H1 (cell line): ENCODE measurements around the gene PGRMC1. TPM values are rescaled to one million over a fixed set of nuclear protein-coding genes. Genes with fewer than 3 reads are reported as not detected.

Source experiments
- CTCF ChIA-PET: fragments of 300-600 bp; sonication (Branson Sonifier 250); formaldehyde crosslinking; loops from one replicate; lab custom pipeline; 2021; ENCODE audit not compliant: partially characterized antibody; lab: Charles Lee
- POLR2A ChIA-PET: fragments of 300-600 bp; sonication (Branson Sonifier 250); formaldehyde crosslinking; loops from one replicate; lab custom pipeline; 2021; ENCODE audit warnings: inconsistent platforms; ENCODE audit not compliant: partially characterized antibody; lab: Charles Lee
- DNase-seq, 2 experiments: peaks; one replicate each; pipeline versions ENCODE4 v3.0.0 to v3.0.0-alpha.2; 2010 to 2022; ENCODE audit warnings: low spot score in 2 of 2, low read depth in 1 of 2, mixed read lengths in 1 of 2
- FAIRE-seq: peaks from 2 replicates; lab custom pipeline; 2011; peaks lifted over from hg19 to GRCh38; lab: Jason Lieb, UNC
- H2AFZ ChIP-seq: 2 replicates; pipeline ENCODE4 v1.8.1; 2012; ENCODE audit warnings: low read length, inconsistent platforms
- H2AK5ac ChIP-seq: 2 replicates; pipeline ENCODE4 v1.6.1; 2013; ENCODE audit warnings: low read depth, low read length
- H2BK120ac ChIP-seq: replicated peaks from 2 replicates; pipeline ENCODE3; 2013; ENCODE audit warnings: low read depth, low read length, inconsistent platforms
- H2BK12ac ChIP-seq: 2 replicates; pipeline ENCODE4 v1.6.1; 2013; ENCODE audit warnings: low read depth, low read length
- H2BK15ac ChIP-seq: 2 replicates; pipeline ENCODE4 v1.6.1; 2013; ENCODE audit warnings: low read length
- H2BK20ac ChIP-seq: 2 replicates; pipeline ENCODE4 v1.6.1; 2013; ENCODE audit warnings: low read length
- H2BK5ac ChIP-seq: 2 replicates; pipeline ENCODE4 v1.6.1; 2013; ENCODE audit warnings: low read depth, low read length
- H3K14ac ChIP-seq: 2 replicates; pipeline ENCODE4 v1.6.1; 2013; ENCODE audit warnings: inconsistent platforms; ENCODE audit not compliant: insufficient read length
- H3K18ac ChIP-seq: 2 replicates; pipeline ENCODE4 v1.6.1; 2013; ENCODE audit warnings: low read length; ENCODE audit errors: extremely low read depth
- H3K23ac ChIP-seq: 2 replicates; pipeline ENCODE4 v1.6.1; 2013; ENCODE audit warnings: inconsistent platforms; ENCODE audit not compliant: insufficient read length
- H3K23me2 ChIP-seq: 2 replicates; pipeline ENCODE4 v1.6.1; 2013; ENCODE audit warnings: low read depth, low read length
- H3K27ac ChIP-seq: 2 replicates; pipeline ENCODE4 v1.6.1; 2011; ENCODE audit warnings: low read depth, low read length, inconsistent platforms
- H3K27me3 ChIP-seq, 4 experiments: replicated peaks in 1 of 4; 1 replicate in 1 of 4; 2 replicates in 3 of 4; pipeline versions ENCODE4 v1.6.1 to v1.8.1; 2011 to 2013; ENCODE audit warnings: low read length in 3 of 4, mild to moderate bottlenecking in 3 of 4, inconsistent platforms in 2 of 4, mixed read lengths in 2 of 4, moderate library complexity in 1 of 4; ENCODE audit not compliant: control insufficient read depth in 3 of 4, insufficient read depth in 3 of 4; ENCODE audit errors: extremely low read depth in 1 of 4
- H3K36me3 ChIP-seq, 4 experiments: 2 replicates each; pipeline versions ENCODE4 v1.6.1 to v1.8.1; 2011 to 2013; ENCODE audit warnings: mild to moderate bottlenecking in 4 of 4, low read length in 3 of 4, moderate library complexity in 2 of 4, control low read depth in 1 of 4, inconsistent platforms in 1 of 4; ENCODE audit not compliant: insufficient read depth in 4 of 4, control insufficient read depth in 2 of 4
- H3K4ac ChIP-seq: replicated peaks from 2 replicates; pipeline ENCODE3; 2013; ENCODE audit warnings: low read length, low read depth, mixed read lengths, inconsistent platforms; ENCODE audit not compliant: insufficient read length
- H3K4me1 ChIP-seq, 4 experiments: replicated peaks in 1 of 4; 1 replicate in 1 of 4; 2 replicates in 3 of 4; pipeline versions ENCODE4 v1.6.1 to v1.8.1; 2011 to 2013; ENCODE audit warnings: low read length in 3 of 4, inconsistent platforms in 2 of 4, mixed read lengths in 1 of 4; ENCODE audit not compliant: insufficient read depth in 4 of 4, control insufficient read depth in 3 of 4
- H3K4me2 ChIP-seq, 2 experiments: 2 replicates each; pipeline versions ENCODE4 v1.6.1 to v1.8.1; 2011 to 2013; ENCODE audit warnings: low read depth in 2 of 2, low read length in 2 of 2, control low read depth in 1 of 2, inconsistent platforms in 1 of 2, mild to moderate bottlenecking in 1 of 2; ENCODE audit not compliant: insufficient read depth in 1 of 2
- H3K4me3 ChIP-seq, 4 experiments: fragments of 200-600, 300-600 bp in 1 of 4; sonication (generic), shearing (Covaris generic), sonication (Bioruptor Twin) in 1 of 4; 2 replicates each; pipeline versions ENCODE4 v1.5.1 to v1.8.1; 2011 to 2016; ENCODE audit warnings: low read length in 4 of 4, low read depth in 3 of 4, control low read depth in 2 of 4, inconsistent platforms in 2 of 4, mild to moderate bottlenecking in 2 of 4, mixed read lengths in 1 of 4, moderate library complexity in 1 of 4; ENCODE audit not compliant: insufficient read depth in 2 of 4; ENCODE audit errors: extremely low read depth in 1 of 4
- H3K56ac ChIP-seq: replicated peaks from 2 replicates; pipeline ENCODE3; 2013; ENCODE audit warnings: low read depth, mild to moderate bottlenecking, mixed read lengths, low read length, inconsistent platforms; ENCODE audit not compliant: insufficient read length
- H3K79me1 ChIP-seq: 2 replicates; pipeline ENCODE4 v1.6.1; 2013; ENCODE audit warnings: low read depth, low read length, control low read depth
- H3K79me2 ChIP-seq, 2 experiments: 2 replicates each; pipeline versions ENCODE4 v1.6.1 to v1.8.1; 2012 to 2013; ENCODE audit warnings: low read length in 2 of 2, mild to moderate bottlenecking in 2 of 2, inconsistent platforms in 1 of 2; ENCODE audit not compliant: insufficient read depth in 2 of 2, control insufficient read depth in 1 of 2
- H3K9ac ChIP-seq, 4 experiments: replicated peaks in 1 of 4; 1 replicate in 1 of 4; 2 replicates in 3 of 4; pipeline versions ENCODE4 v1.6.1 to v1.8.1; 2011 to 2013; ENCODE audit warnings: low read depth in 3 of 4, low read length in 3 of 4, control low read depth in 2 of 4, mild to moderate bottlenecking in 2 of 4, moderate library complexity in 2 of 4, inconsistent platforms in 1 of 4; ENCODE audit errors: extremely low read depth in 1 of 4
- H3K9me3 ChIP-seq, 2 experiments: 2 replicates each; pipeline versions ENCODE4 v1.6.1 to v1.8.1; 2012 to 2013; ENCODE audit warnings: mild to moderate bottlenecking in 2 of 2, moderate library complexity in 2 of 2, control low read depth in 1 of 2, inconsistent platforms in 1 of 2, low read depth in 1 of 2, low read length in 1 of 2, mixed read lengths in 1 of 2; ENCODE audit not compliant: insufficient read depth in 2 of 2
- H4K20me1 ChIP-seq, 2 experiments: replicated peaks in 1 of 2; 2 replicates each; pipeline versions ENCODE3 to v1.8.1; 2011 to 2013; ENCODE audit warnings: inconsistent platforms in 2 of 2, low read length in 2 of 2, mild to moderate bottlenecking in 1 of 2; ENCODE audit not compliant: insufficient read depth in 2 of 2, control insufficient read depth in 1 of 2
- H4K5ac ChIP-seq: 2 replicates; pipeline ENCODE4 v1.6.1; 2013; ENCODE audit warnings: low read length, low read depth, mixed read lengths, inconsistent platforms; ENCODE audit not compliant: insufficient read length
- H4K8ac ChIP-seq: 2 replicates; pipeline ENCODE4 v1.8.0; 2013; ENCODE audit warnings: mild to moderate bottlenecking, moderate library complexity, low read length, inconsistent platforms; ENCODE audit not compliant: insufficient read depth; ENCODE audit errors: extremely low read depth
- H4K91ac ChIP-seq: replicated peaks from 2 replicates; pipeline ENCODE3; 2013; ENCODE audit warnings: low read length, mixed read lengths, inconsistent platforms; ENCODE audit not compliant: insufficient read length
- EZH2 ChIP-seq: fragments of 200-600 bp; sonication (generic); IDR thresholded peaks from 2 replicates; pipeline ENCODE4 v1.7.1; 2012; ENCODE audit warnings: low read depth, mild to moderate bottlenecking, moderate library complexity, low read length, inconsistent platforms; ENCODE audit not compliant: severe bottlenecking
- POLR2AphosphoS5 ChIP-seq: IDR thresholded peaks from 2 replicates; pipeline ENCODE4 v1.6.1; 2011; ENCODE audit warnings: low read depth, low read length
- RFX5 ChIP-seq: IDR thresholded peaks from 2 replicates; pipeline ENCODE4 v1.6.1; 2011; ENCODE audit warnings: low read depth, low read length, improper control_type of control experiment, borderline replicate concordance
- TAF7 ChIP-seq: optimal IDR thresholded peaks from 2 replicates; pipeline ENCODE3; 2011; ENCODE audit warnings: low read depth, mild to moderate bottlenecking, inconsistent platforms, low read length, moderate library complexity, borderline replicate concordance
- TBP ChIP-seq: IDR thresholded peaks from 2 replicates; pipeline ENCODE4 v1.6.1; 2011; ENCODE audit warnings: low read depth, low read length, improper control_type of control experiment
- TEAD4 ChIP-seq: IDR thresholded peaks from 2 replicates; pipeline ENCODE4 v1.6.1; 2012; ENCODE audit warnings: low read depth, low read length, inconsistent platforms, mixed read lengths
- WGBS, 2 experiments: shearing (Covaris generic) in 1 of 2; methylation state at CpG; one replicate each; pipeline versions ENCODE4 v1.1.6 to v1.1.7; 2013 to 2015; ENCODE audit warnings: low lambda C conversion rate in 2 of 2, mixed read lengths in 2 of 2, inconsistent platforms in 1 of 2, low coverage in 1 of 2, missing lambda C conversion rate in 1 of 2; ENCODE audit not compliant: insufficient replicate concordance in 2 of 2, insufficient coverage in 1 of 2, insufficient read length in 1 of 2; ENCODE audit errors: extremely low coverage in 1 of 2, missing lambda C conversion rate in 1 of 2; 5-methylcytosine and 5-hydroxymethylcytosine counted together
- polyA plus RNA-seq, 7 experiments: library from polyadenylated mRNA; depleted of rRNA in 3 of 7; stranded (reverse) in 5 of 7; unstranded in 2 of 7; fragments of >200 nt in 5 of 7; fragments of 200-250 nt in 2 of 7; gene quantifications; 1 replicate in 5 of 7; 2 replicates in 1 of 7; 4 replicates in 1 of 7; pipeline versions ENCODE4 v1.2.1 to v1.2.3, GENCODE V29; 2011 to 2013; ENCODE audit warnings: missing spikeins in 2 of 7, mixed read lengths in 2 of 7
- total RNA-seq: library from RNA; stranded (reverse); fragmentation: NEBNext Ultra II Directional; extraction: Animal tissue kit (Norgen Biotek cat#: 25700); gene quantifications from 2 replicates; pipeline ENCODE4 v1.2.1, GENCODE V29; 2021

PGRMC1 gene
- total and polyA plus RNA-seq, 2 of the 8 experiments (the other 6 are each of a cell fraction or from before 2014, with no cell fraction given): 127 to 248 TPM

DNA sequence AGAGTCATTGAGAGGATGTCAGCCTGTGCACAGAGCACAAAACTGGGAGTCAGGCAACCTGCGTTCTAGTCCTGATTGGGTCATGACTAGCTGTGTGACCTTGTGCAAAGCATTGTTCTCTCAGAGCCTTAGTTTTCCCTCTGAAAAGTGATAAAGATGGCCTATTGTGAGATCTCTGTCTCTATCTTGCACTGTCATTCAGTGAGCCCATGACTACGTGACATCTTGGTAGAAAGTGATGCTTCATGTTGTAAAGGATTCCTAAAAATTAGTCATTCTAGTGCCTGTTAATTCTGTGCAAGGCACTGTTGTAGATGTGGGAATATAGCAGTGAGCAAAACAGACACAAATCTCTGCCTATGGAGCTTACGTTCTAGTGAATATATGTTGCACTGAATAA, 2.5 kb downstream of the PGRMC1 start:
- TF ChIP-seq TEAD4: no peak
- TF ChIP-seq RFX5: no peak
- TF ChIP-seq TAF7: no peak
- TF ChIP-seq POLR2AphosphoS5: peak; percentile 43; the same call in 1 of the 2 replicates
- TF ChIP-seq TBP: no peak
- no peak for TF ChIP-seq EZH2
- no peaks in the 10 kb centered on the region for H3K9me3 ChIP-seq
- peaks cover 0 to 8% (median 4%) of the 10 kb centered on the region in 4 experiments; a peak in 5 of 7 replicates for H3K4me1 ChIP-seq
- H3K36me3 ChIP-seq: peaks cover 2 to 39% (median 12%) of the 10 kb centered on the region in 4 experiments; a peak in 7 of 8 replicates
- no peak overlapping the region for H2BK15ac ChIP-seq
- H4K8ac ChIP-seq: no peak overlapping the region
- no peak overlapping the region for H3K18ac ChIP-seq
- no peak overlapping the region for H3K23ac ChIP-seq
- H4K5ac ChIP-seq: no peak overlapping the region
- peaks cover 6% of the 10 kb centered on the region; the same call in 1 of the 2 replicates for H3K23me2 ChIP-seq
- 0 out of 2 replicates have a peak, but pooled peaks cover 2% of the 10 kb centered on the region for H3K79me1 ChIP-seq
- H3K56ac ChIP-seq: no peak overlapping the region
- H4K91ac ChIP-seq: no peak overlapping the region
- H2BK20ac ChIP-seq: no peak overlapping the region
- WGBS, 2 experiments: 89% methylated on average over 3 of the region's 3 CpGs; no CpG with 5 or more reads in 1 of the 2 experiments
- no peak overlapping the region for H2AK5ac ChIP-seq
- POLR2A ChIA-PET: interaction anchor here (1.2 to 1.6 kb wide), 4 partner anchors 9 to 192 kb away, joined by 3 to 7 read pairs (median 3); no protein-coding TSS in a partner anchor
- H2AFZ ChIP-seq: no peak overlapping the region
- CTCF ChIA-PET: no interaction called here
- H3K27ac ChIP-seq: no peak overlapping the region
- no peak overlapping the region for H3K9ac ChIP-seq
- H3K4ac ChIP-seq: no peak overlapping the region
- no peak overlapping the region for H2BK12ac ChIP-seq
- H2BK5ac ChIP-seq: no peak overlapping the region
- FAIRE-seq (peak; percentile 7), DNase-seq (no peak)
- no peaks in the 10 kb centered on the region for H3K27me3 ChIP-seq
- peaks cover 7 to 21% of the 10 kb centered on the region in 2 experiments for H4K20me1 ChIP-seq
- H3K14ac ChIP-seq: no peak overlapping the region
- peaks cover 19 to 59% of the 10 kb centered on the region in 2 experiments for H3K79me2 ChIP-seq
- no peak overlapping the region for H2BK120ac ChIP-seq
- peak overlapping the region; percentile 85 to 96 for H3K4me2 ChIP-seq
- peak overlapping the region in 3 of 4 experiments; percentile 83 to 96 (median 93); a peak in 5 of 8 replicates for H3K4me3 ChIP-seq
